HG03575 (cell line): ENCODE results near the gene TAF4.

ENCODE experiments used
- ATAC-seq: cut with Tn5 transposase; IDR thresholded peaks from one replicate; pipeline ENCODE4 v1.9.1; 2021; ENCODE audit not compliant: unreplicated experiment, insufficient number of reproducible peaks, low FRiP score; ENCODE audit errors: extremely low read depth

The TAF4 gene

DNA sequence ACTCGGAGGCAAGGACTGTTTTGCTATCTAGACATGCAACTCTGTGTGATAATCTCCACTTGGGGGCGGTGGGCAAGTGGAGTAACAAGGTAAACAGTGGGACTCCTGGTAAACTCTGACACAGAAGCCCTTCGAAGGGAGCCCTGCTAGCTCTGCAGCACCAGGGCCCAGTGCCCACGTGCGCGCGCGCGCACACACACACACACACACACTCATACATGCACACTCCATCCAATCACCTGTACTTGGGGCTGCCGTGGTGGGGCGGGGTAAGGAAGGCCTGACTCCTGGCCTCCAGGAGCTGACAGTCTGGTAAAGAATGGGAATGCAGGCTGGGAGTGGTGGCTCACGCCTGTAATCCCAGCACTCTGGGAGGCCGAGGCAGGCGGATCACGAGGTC, 36.4 kb downstream of the TAF4 start:
- ATAC-seq: no peak

DNA sequence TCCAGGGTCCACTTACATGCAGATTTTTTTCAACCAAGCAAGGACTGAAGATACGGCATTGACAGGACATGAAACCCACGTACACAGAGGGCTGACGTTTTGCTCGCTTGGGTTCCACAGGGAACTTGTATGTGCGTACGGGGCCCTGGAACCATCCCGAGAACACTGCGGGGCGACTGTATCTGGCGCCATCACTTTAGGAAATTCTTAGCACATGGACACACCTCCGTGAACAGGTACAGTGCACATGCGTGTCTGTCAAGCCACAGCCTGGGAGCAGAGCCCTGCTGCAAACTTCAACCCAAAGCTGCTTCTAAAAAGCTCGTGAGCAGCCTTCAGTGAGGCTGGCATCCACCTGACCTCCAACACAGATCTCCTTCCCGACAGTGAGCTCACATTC, 37.3 kb downstream of the TAF4 start:
- ATAC-seq: no peak

DNA sequence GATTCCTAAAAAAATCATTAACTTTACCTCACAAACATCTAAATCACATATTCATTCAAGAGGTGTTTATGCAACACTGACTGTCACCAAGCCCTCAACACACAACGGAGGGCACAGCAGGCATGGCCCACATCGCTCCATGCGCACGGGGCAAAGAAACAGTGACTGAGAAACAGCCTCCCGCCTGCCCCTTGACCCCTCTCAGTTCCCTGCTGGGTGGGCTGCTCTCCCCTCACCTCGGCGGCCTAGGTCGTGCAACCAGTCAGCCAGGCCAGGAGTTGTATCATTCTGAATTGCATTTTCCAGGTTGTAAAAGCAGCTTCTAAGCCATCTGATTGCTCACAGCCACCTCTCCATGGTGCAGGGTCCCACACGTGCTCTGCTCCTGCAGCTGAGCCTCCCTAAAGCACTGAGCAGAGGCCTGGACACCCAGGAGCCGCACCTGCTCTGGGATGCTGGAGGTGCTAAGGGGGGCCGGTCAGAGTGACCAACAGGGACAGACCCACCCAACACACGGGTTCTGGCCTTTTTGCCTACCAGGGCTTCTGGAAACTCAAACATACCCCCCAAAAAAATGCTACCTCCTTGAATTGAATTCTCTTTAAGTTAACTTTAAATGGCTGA, 37.9 kb downstream of the TAF4 start:
- no peak for ATAC-seq

DNA sequence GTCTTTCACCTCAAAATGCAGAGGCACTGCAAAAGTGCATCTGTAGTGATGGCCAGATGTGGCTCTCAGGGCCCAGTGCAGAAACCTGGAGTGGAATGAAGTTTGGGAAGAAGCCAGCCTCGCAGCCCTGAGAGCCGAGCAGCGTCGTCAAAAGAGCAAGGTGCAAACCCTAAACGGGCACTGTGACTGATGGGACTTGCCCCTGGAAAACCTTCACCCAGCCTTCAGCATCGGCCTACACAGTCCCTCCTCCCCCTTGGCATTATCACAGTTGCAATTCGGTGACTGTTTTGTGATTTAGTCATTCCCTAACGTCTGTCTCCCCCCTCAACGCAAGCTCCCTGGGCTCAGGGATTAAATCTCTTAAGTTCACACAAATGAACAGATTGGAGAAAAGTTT, 38.6 kb downstream of the TAF4 start:
- no peak for ATAC-seq

DNA sequence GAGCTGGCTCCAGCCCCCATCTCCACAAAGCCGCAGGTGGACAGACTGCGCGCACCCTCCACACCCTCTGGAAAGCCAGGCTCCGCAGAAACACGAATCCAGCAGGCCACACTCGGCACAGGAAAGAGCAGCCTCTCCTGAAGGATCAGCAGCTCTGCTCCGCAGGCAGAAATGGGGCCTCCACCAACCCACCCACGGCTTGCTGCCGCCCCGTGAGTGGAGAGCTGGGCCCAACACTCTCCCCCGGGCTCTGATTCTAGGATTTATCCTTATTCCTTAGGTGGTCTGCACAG, 39.2 kb downstream of the TAF4 start:
- ATAC-seq: no peak

DNA sequence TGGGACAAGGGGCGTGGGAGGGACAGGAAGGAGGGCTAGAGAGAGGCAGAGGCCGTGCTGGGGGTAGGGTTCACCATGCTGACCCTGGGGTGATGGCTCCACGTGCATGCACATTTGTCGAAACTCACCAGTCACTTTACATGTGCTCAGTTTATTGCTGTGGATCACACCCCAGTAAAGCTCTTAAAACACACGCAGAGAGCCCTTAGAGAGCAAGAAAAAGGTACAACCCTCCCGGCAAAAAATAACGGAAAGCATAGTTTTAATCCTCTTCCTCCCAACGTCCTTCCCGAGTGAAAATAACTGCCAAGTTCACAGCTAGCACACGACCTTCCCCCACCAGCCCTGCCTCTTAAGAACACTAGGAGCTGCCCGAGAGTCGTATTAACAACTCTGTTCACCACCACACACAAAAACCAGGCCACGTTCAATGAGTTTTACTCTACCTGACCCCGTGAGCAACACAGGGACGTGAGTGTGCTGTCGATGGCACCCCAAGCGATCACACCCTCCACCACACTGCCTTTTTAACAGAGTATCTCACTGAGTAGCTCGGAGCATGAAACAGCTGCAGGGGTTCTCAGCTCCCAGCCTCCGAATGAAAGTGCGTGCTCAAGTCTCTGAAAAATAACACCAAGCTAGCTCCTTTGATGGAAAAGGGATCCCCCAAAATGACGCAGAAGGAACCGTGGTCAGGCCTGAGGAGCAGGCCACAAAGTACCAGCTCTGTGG, 39.7 kb downstream of the TAF4 start:
- no peak for ATAC-seq

DNA sequence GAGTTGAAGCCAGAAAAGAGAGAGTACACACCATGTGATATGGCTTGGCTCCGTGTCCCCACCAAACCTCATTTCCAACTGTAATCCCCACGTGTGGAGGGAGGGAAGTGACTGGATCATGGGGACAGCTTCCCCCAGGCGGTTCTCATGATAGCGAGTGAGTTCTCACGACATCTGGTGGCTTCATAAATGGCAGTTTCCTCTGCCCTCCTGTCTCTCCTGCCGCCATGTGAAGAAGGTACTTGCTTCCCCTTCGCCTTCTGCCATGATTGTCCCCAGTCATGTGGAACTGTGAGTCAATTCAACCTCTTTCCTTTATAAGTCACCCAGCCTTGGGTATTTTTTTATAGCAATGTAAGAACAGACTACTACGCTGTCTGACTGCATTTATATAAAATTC, 40.3 kb downstream of the TAF4 start:
- ATAC-seq: no peak

DNA sequence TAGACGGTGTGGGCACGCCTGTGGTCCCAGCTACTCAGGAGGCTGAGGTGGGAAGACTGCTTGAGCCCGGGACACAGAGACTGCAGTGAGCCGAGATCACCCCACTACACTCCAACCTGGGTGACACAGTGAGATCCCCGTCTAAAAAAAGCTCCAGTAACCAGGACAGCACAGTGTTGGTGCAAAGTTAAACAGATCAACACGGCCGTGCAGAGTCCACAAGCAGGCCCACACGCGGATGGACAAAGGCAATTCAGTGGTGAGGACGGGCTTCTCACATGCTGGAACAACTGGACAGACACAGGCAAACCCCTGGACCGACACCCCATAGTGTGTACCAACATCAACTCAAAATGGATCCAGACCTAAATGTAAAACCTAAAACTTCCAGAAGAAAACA, 41.7 kb downstream of the TAF4 start:
- no peak for ATAC-seq

DNA sequence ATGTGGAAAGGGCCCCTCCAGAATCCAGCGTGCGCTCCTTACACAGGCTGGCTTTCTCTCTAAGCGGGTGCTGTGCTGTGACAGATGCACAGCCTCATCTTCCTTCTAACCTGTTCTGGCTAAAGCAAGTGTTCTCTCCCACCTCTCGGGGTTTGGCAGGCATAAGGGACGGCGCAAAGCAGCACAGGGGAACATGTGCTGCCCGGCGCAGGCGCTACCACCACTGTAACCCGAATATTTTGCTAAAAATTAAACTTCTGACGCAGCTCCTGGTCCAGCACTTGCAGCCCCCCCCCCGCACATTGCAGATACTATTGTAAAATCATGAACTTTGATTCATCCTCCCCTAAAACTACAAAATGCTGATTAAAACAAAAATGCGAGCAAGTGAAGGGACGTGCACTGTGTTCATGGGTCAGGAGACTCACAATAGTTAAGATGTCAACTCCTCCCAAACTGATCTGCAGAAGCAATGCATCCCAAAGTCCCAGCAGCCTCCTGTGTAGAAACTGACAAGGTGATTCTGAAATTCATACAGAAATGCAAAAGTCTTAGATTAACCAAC, 43.0 kb downstream of the TAF4 start:
- no peak for ATAC-seq

DNA sequence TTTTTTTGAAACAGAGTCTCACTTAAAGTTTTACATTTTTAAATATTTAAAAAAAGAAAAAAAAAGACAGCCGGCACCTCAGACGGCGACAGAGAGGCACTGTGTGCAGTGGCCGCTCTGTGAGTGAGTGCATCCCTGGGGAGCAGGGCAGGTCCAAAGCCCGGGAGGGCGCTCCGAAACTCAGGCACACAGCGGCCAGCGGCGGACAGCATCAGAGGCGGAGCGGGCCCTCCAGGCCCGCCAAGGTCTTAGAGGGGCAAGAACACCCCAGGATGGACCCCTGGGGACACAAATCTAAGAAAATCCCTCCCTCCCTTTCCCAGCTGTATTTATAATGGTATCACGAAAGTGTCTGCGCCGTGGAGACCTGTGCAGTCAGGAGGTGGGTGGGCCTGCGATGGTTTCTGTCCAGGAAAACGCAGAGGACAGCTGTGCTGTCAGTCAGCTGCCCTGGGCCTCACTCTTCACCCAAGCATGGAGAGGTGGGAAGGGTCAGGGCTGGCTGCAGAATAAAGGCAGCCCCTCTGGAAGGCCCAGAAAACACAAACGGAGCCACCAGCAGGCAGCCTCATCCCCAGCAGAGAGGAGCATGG, 43.8 kb downstream of the TAF4 start:
- no peak for ATAC-seq

DNA sequence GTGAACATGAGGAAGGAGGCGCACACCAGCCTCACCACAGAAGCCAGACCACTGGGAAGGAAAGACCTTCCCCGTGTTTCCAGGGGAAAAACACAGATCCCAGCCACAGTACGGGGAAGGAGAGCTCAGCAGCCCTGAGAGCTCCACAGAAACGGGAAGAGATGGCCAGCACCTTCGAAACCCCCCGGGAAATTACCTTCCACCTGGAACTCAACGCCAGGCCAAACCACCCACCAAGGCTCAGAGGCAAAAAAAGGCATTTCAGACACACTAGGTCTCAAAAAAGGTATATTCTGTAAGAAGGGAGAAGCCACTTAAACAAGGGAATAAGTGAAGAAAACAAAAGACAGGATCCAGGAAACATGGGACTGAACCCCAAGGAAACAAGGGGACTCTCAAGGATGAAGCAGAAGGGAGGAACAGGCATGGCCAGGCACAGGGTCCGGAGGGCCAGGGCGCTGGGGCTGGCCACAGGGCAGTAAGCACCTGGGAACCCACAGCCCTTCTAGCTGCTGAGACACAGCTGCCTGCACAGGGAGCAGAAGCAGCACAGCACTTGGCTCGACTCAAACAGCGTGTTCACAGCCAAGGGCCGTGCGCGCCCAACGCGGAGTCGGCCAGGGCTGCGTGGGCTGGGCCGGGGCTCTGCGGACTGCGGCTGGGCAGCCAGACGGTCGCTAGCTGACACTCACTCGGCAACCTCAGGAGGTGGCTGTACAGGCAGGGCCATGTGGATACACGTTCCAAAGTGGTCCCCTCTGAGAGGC, 44.6 kb downstream of the TAF4 start:
- no peak for ATAC-seq

DNA sequence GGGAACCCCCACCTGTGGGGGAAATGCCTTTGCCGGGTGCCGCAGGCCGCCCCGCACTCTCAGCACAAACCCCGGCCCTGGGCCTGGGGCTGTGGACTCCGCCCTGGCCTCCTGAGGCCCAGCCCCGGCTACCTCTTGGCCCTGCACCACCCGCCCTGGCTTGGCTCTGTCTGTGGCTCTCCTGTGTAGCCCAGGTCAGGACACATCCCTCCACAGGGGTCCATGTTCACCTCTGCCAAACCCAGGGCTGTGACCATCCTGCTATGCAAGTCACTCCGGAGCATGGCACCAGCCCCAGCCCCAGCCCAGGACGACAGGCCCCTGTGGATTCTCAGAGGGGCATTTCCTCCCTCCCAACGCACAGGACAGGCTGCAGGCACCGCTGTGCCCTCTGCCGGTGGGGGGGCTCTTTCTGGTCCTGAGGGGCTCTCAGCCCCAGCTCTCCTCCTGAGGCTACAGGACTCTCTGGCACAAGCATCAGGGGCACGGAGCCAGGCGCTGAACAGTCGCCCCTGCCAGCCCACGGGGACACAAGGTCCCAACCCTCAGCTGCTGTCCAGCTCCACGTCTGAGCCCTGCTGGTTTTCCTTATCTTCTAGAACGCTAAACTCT, 45.7 kb downstream of the TAF4 start:
- no peak for ATAC-seq

DNA sequence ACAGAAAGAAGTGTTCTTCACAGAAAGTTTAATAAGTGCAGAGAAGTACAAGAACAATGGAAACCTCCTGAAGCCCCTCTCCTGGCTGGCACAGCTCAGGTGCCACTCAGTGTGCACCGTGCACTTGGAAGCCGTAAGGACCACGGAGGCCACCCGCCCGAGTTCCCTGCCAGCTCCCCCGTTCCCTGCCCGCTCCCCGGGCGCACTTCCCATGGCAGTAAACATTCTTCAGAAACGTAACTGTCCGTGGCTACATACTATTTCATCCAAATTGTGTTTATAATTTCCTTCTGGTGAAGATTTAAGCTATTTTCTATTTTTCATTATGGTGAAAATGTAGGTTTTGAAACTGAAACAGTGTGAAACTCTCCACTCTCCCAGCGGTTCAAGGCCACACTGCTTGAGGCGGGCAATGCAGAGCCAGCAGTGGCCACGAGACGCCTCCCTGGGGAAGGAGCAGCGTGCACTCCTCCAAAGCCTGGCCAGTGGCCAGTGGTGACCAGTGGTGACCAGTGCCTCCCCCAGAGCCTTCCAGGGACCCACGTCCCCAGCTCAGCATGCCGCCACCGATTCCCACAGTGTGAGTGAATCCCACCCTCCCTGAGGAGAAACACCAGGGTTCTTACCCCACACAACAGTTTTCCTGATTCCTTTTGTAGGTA, 46.4 kb downstream of the TAF4 start:
- no peak for ATAC-seq

DNA sequence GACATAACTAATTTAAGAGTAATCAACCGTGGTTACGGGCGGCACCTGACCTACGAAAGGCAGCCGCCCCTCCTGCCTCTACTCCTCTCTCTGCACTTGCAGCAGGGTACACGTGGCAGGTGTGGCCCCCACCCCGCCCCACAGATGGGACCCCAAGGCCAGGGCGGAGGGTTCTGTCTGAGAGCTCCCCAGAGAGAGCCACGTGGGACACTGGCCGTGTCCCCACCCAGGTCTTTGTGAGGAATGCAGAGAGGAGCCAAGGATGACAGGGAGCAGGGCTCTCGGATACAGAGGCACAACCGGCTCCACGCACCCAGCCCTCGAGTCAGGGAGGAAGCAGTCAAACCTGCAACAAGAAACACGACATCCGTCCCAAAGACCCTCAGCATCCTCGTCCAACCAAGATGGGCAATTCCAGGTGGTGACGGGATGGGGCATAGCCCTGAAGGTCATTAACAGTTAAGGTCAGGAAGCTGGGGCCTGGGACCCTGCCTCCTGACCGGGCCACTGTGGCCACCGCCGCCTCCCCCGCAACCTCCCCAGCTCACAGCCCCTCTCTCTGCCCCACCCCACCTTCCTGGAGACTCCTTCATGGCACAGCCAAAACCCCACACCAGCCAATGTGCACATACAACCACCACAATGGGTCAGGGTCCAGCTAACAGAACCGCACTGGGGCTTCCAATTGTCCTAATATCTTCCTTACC, 47.1 kb downstream of the TAF4 start:
- ATAC-seq: no peak

DNA sequence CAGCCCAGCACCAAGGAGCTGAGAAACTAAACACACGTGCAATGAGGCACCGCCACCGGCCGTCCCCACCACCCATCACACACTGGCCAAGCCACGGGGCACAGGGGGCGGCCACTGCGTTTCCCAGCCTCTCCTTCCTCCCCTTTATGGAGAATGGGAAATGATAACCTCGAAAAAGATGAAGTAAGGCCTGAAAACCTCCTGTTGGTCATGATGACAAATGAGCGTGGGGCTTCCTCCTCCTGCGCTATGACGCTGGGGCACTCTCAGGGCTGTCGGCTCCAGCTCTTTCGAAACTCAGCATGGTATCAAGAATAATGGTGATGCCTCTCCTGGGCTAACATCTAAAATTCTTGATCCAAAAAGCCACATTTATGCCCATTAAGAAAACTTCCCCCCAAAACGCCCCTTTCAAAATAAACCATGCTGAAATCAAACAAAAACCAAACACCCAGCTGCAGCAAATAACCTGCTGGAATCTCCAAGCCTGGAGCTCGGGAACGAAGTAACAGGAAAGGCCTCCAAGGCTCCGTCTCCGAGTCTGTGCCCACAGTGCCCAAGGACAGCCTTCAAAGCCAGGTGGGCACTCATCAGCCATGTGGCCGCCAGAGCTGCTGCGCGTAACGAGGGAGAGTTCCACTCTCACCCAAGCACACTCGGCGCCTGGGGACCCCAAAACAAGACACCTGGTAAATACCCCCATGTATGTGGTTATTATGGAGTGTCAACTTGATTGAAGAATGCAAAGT, 50.0 kb downstream of the TAF4 start:
- ATAC-seq: no peak

DNA sequence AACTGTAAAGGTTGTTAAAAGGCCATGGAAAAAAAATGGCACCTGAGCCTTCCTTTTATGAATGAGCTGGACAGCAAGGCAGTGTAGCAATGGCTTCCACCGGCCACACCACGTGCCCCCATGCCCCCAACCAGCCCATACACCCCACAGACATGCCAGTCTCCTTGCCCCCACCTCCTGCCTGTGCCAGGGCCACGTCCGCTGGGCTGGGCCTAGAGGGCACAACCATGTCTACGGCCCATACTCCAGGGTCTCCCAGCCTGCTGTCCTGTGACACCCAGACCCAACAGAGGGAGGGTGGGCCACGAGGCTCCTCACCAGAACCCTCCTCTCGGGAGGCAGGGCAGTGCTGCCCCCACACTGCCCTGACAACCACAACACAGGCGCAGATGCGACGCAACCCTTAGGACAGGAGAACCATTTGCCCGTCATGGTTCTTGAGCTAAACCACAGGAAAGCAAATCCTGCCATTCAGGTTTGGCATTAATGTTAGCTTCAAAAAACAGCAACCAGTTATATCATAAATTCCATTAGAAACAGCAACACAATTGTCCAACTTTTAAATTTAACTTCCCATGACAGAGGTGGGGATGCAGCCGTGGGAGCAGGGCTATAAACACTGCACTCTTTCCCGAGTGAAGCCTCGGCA, 50.7 kb downstream of the TAF4 start:
- ATAC-seq: no peak

DNA sequence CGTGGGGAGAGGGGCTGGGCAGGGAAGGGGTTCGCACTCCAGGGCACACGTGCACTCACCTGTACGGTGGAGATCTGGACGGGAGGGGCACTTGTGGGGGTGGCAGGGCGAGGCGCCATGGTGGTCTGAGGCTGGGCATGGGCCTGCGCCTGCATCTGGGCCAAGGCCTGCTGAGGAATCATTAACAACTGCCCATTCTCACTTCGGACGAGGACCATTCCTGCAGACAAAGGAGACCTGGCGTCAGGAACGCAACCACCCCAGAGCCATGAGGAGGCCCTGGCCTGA, 51.2 kb downstream of the TAF4 start:
- no peak for ATAC-seq
